SH-SY5Y (cell line): Measurements from ENCODE around the gene EEF1AKMT3.

Source experiments
- GATA2 ChIP-seq: IDR thresholded peaks from 2 replicates; pipeline ENCODE4 v1.6.1; 2011; ENCODE audit warnings: mild to moderate bottlenecking, low read depth, low read length
- GATA3 ChIP-seq: IDR thresholded peaks from 2 replicates; pipeline ENCODE4 v1.6.1; 2011; ENCODE audit warnings: low read depth, mild to moderate bottlenecking, low read length, moderate library complexity

DNA sequence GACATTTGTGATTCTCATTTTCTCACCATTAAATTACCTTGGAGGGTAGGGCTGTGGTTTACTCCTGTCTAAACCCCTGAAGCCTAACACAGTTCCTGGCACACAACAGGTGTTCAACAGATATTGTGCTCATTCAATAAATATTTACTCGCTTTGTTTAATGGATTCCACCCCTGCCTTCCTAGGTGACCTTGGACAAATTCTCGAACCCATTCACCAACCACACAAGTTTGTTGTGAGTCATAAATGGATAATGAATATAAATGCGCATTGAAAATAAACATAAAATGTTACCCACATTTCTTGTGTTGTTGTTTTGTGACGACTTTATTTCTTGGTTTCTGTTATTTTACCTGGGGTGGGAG is 9.8 kb downstream of the EEF1AKMT3 start:
- no peak for TF ChIP-seq GATA3
- no peak for TF ChIP-seq GATA2
